GM12878 (cell line): Measurements from ENCODE around the gene LRRC27. TPM values are rescaled to one million over a fixed set of nuclear protein-coding genes. Genes with fewer than 3 reads are reported as not detected.

Source experiments
- ATAC-seq: fragments of 200-7000 bp; cut with Tn5 transposase; 3 replicates; pipeline ENCODE4 v1.9.1; 2020; ENCODE audit warnings: mild to moderate bottlenecking, moderate library complexity
- BruUV-seq: library from RNA; stranded (reverse); fragments of 400-500 nt; replicated peaks from 2 replicates; lab custom pipeline; 2021; lab: Mats Ljungman, UMichigan
- CTCF ChIA-PET: fragments of 300-600 bp; sonication (Branson Sonifier 250); formaldehyde crosslinking; extraction: SDS; loops from one replicate; lab custom pipeline; 2021; ENCODE audit warnings: inconsistent platforms; lab: Yijun Ruan, JAX
- POLR2A ChIA-PET: fragments of 350-600 bp; formaldehyde crosslinking; extraction: SDS; loops from one replicate; lab custom pipeline; 2021; ENCODE audit warnings: inconsistent platforms; lab: Charles Lee
- RAD21 ChIA-PET: fragments of 300-600 bp; sonication (Branson Sonifier 250); formaldehyde crosslinking; loops from one replicate; lab custom pipeline; 2023; ENCODE audit warnings: antibody characterized with exemption; ENCODE audit not compliant: unreplicated experiment; lab: Charles Lee
- SMC1A ChIA-PET: fragments of 300-600 bp; sonication (Branson Sonifier 250); formaldehyde crosslinking; loops from one replicate; lab custom pipeline; 2023; ENCODE audit not compliant: unreplicated experiment, uncharacterized antibody; lab: Charles Lee
- DNase-seq: peaks from one replicate; pipeline ENCODE4 v3.0.0-alpha.2; 2011; ENCODE audit warnings: low read depth, low spot score
- FAIRE-seq: peaks from 3 replicates; lab custom pipeline; 2011; peaks lifted over from hg19 to GRCh38; lab: Jason Lieb, UNC
- H2AFZ ChIP-seq: 2 replicates; pipeline ENCODE4 v1.6.0; 2011; ENCODE audit warnings: low read depth, low read length, control low read depth; ENCODE audit not compliant: control insufficient read depth
- H3K27ac ChIP-seq: 2 replicates; pipeline ENCODE4 v1.5.1; 2011; ENCODE audit warnings: control low read depth; ENCODE audit not compliant: control insufficient read depth, insufficient read depth
- H3K27me3 ChIP-seq, 2 experiments: replicated peaks in 1 of 2; 2 replicates each; pipeline versions ENCODE4 v1.6.0 to v1.6.1; 2011; ENCODE audit warnings: low read length in 1 of 2; ENCODE audit not compliant: control insufficient read depth in 2 of 2, insufficient read depth in 2 of 2
- H3K36me3 ChIP-seq, 2 experiments: 2 replicates each; pipeline ENCODE4 v1.5.1; 2011; ENCODE audit warnings: low read length in 1 of 2; ENCODE audit not compliant: control insufficient read depth in 2 of 2, insufficient read depth in 2 of 2
- H3K4me1 ChIP-seq: 2 replicates; pipeline ENCODE4 v1.6.1; 2011; ENCODE audit warnings: mild to moderate bottlenecking, low read length, moderate library complexity, mixed read lengths; ENCODE audit not compliant: control insufficient read depth, insufficient read depth
- H3K4me2 ChIP-seq: 2 replicates; pipeline ENCODE4 v1.6.0; 2011; ENCODE audit warnings: control low read depth; ENCODE audit not compliant: control insufficient read depth, insufficient read depth
- H3K4me3 ChIP-seq: fragments of 200-600 bp; sonication (generic); 2 replicates; pipeline ENCODE4 v1.5.1; 2016
- H3K79me2 ChIP-seq: 2 replicates; pipeline ENCODE4 v1.6.0; 2011; ENCODE audit warnings: low read length; ENCODE audit not compliant: control insufficient read depth, insufficient read depth
- H3K9ac ChIP-seq: 2 replicates; pipeline ENCODE4 v1.8.0; 2011; ENCODE audit warnings: low read length, control low read depth, mixed read lengths; ENCODE audit not compliant: control insufficient read depth, insufficient read depth
- H3K9me3 ChIP-seq: replicated peaks from 3 replicates; pipeline ENCODE4 v1.5.1; 2011; ENCODE audit warnings: mild to moderate bottlenecking, low read length; ENCODE audit not compliant: control insufficient read depth, insufficient read depth
- H4K20me1 ChIP-seq: 2 replicates; pipeline ENCODE4 v1.6.0; 2011; ENCODE audit not compliant: control insufficient read depth, insufficient read depth
- RELA ChIP-seq: fragments of 450-650 bp; IDR thresholded peaks from 2 replicates; pipeline ENCODE4 v1.8.0; 2014; ENCODE audit warnings: borderline replicate concordance; ENCODE audit not compliant: partially characterized antibody
- SKIL ChIP-seq: fragments of 450-650 bp; IDR thresholded peaks from 2 replicates; pipeline ENCODE4 v1.6.1; 2017; ENCODE audit warnings: mild to moderate bottlenecking, low read depth, inconsistent platforms; ENCODE audit not compliant: poor library complexity, severe bottlenecking
- SREBF2 ChIP-seq: IDR thresholded peaks from 2 replicates; pipeline ENCODE4 v1.6.1; 2012; ENCODE audit warnings: mild to moderate bottlenecking, low read length
- ZBED1 ChIP-seq: IDR thresholded peaks from 2 replicates; pipeline ENCODE4 v1.6.1; 2016; ENCODE audit warnings: borderline replicate concordance
- WGBS: methylation state at CpG from one replicate; pipeline ENCODE4 v1.1.6; 2016; ENCODE audit warnings: low lambda C conversion rate; ENCODE audit not compliant: insufficient replicate concordance, insufficient coverage; ENCODE audit errors: missing lambda C conversion rate; 5-methylcytosine and 5-hydroxymethylcytosine counted together
- in situ Hi-C: fragments of 300-500 bp; cut with MboI; formaldehyde crosslinking; loops from 9 replicates; pipeline ENCODE4 v1.14.3; 2018; ENCODE audit warnings: mixed read lengths
- intact Hi-C: fragments of 100-400 bp; cut with micrococcal nuclease; formaldehyde crosslinking; loops from one replicate; pipeline ENCODE4 v1.14.2; 2022; ENCODE audit not compliant: unreplicated experiment
- polyA plus RNA-seq, 11 experiments: library from polyadenylated mRNA; depleted of rRNA in 4 of 11; unstranded in 6 of 11; stranded (reverse) in 5 of 11; fragments of >200 nt; fragmentation: Nextera tagmentation in 4 of 11; fragmentation: Illumina TruSeq in 1 of 11; extraction: Ambion mirVana in 4 of 11; extraction: Trizol in 1 of 11; gene quantifications; 1 replicate in 1 of 11; 2 replicates in 10 of 11; pipeline versions ENCODE4 v1.2.1 to v1.2.3, GENCODE V29; 2011 to 2016; ENCODE audit warnings: inconsistent platforms in 2 of 11, missing spikeins in 2 of 11, low read depth in 1 of 11
- total RNA-seq, 4 experiments: library from RNA; depleted of rRNA in 3 of 4; stranded (reverse); fragments of >200 nt in 3 of 4; fragmentation: Illumina TruSeq in 1 of 4; extraction: Trizol in 1 of 4; gene quantifications; 2 replicates each; pipeline versions ENCODE4 v1.2.1 to v1.2.3, GENCODE V29; 2013 to 2021

Gene LRRC27
- total and polyA plus RNA-seq, 10 of the 15 experiments (the other 5 are each of a cell fraction or from before 2014, with no cell fraction given): 0.48 to 6.9 (median 4.7) TPM

GRCh38 chr10:132406181-132406580, 74.2 kb downstream of the LRRC27 start (continued):
- TF ChIP-seq RELA (no peak), SKIL (no peak)

DNA sequence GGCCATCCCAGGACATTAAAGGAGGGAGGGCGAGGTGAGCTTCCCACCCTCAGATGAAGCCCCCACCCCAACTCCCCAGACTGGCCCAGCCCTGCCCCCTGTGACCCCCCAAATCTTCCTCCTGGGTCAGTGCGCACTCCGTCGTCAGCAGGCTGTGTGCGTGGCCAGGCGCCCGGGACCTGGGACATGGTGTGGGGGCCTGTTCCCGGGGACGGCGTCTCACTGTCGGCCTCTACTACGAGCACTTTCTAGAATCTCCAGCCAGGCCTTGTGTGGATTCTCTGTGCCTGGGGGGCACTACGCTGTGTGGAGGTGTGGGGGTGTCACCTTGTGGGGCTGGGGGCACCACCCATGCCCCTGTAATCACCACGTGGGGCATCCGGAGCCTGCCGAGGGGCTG, 74.8 kb downstream of the LRRC27 start:
- intact Hi-C loops: no loop called here
- ATAC-seq: no peak
- no peaks in the 10 kb centered on the region for H3K4me1 ChIP-seq
- H3K79me2 ChIP-seq: no peaks in the 10 kb centered on the region
- POLR2A ChIA-PET: no interaction called here
- no peak for FAIRE-seq
- TF ChIP-seq SREBF2: no peak
- no peak for TF ChIP-seq ZBED1
- WGBS: 74% methylated on average over 16 of the region's 16 CpGs
- H4K20me1 ChIP-seq: no peaks in the 10 kb centered on the region
- CTCF ChIA-PET: no interaction called here
- no peak overlapping the region for H3K9ac ChIP-seq
- no peak overlapping the region for H2AFZ ChIP-seq
- no peak overlapping the region for H3K4me2 ChIP-seq
- H3K27me3 ChIP-seq: no peaks in the 10 kb centered on the region
- H3K27ac ChIP-seq: no peak overlapping the region
- H3K9me3 ChIP-seq: no peaks in the 10 kb centered on the region
- RAD21 ChIA-PET: no interaction called here
- BruUV-seq: no TSS peak
- SMC1A ChIA-PET: no interaction called here
- in situ Hi-C loops: no loop called here
- no peak overlapping the region for H3K4me3 ChIP-seq
- H3K36me3 ChIP-seq: no peaks in the 10 kb centered on the region
- DNase-seq: no peak
